GF-D8 (cell line): ENCODE measurements around the gene GMEB2.
"Not testable (repeated sequence)": the region's sequence is repeated elsewhere in the genome, so short reads cannot be mapped to it uniquely, and the experiment has no call there.

ENCODE experiments used
- DNase-seq: peaks from one replicate; lab custom pipeline; 2025; lab: John Stamatoyannopoulos, UW

The GMEB2 gene

GRCh38 chr20:63657260-63657936, 30.5 kb upstream of the GMEB2 start:
- DNase-seq = peak; percentile 52

- no peak for DNase-seq
These were observed 29.6 kb upstream of the GMEB2 start for GRCh38 chr20:63656451-63656850.

- no peak for DNase-seq
These were observed 28.3 kb upstream of the GMEB2 start for GRCh38 chr20:63655249-63655648.

GRCh38 chr20:63653974-63654668, 27.2 kb upstream of the GMEB2 start:
- DNase-seq = no peak

GRCh38 chr20:63653041-63653973, 26.4 kb upstream of the GMEB2 start, which contains the start of gene STMN3:
TSS of gene STMN3 (minus strand) at chr20:63653424. CDS start at chr20:63653345, 79 bp downstream.
- peak; percentile 77 for DNase-seq

- no peak for DNase-seq
These were observed 25.5 kb upstream of the GMEB2 start for GRCh38 chr20:63652192-63652980.

GRCh38 chr20:63651942-63652191, 25.0 kb upstream of the GMEB2 start:
- no peak for DNase-seq

GRCh38 chr20:63650486-63650885, 23.6 kb upstream of the GMEB2 start:
- DNase-seq = not testable (repeated sequence)

- DNase-seq = no peak
These were observed 22.1 kb upstream of the GMEB2 start for GRCh38 chr20:63648895-63649589.

GRCh38 chr20:63648190-63648589, 21.3 kb upstream of the GMEB2 start:
- no peak for DNase-seq

- no peak for DNase-seq
These were observed 18.3 kb upstream of the GMEB2 start for GRCh38 chr20:63645218-63645617.

GRCh38 chr20:63643946-63644345, 17.0 kb upstream of the GMEB2 start:
- no peak for DNase-seq

- DNase-seq = no peak
These were observed 16.6 kb upstream of the GMEB2 start for GRCh38 chr20:63643499-63643898.

GRCh38 chr20:63642527-63643247, 15.8 kb upstream of the GMEB2 start:
- DNase-seq = no peak

- no peak for DNase-seq
These were observed 15.1 kb upstream of the GMEB2 start for GRCh38 chr20:63641792-63642523.

- DNase-seq = no peak
These were observed 14.4 kb upstream of the GMEB2 start for GRCh38 chr20:63641146-63641791.

- DNase-seq = not testable (repeated sequence)
These were observed 13.8 kb upstream of the GMEB2 start for GRCh38 chr20:63640686-63641085.

GRCh38 chr20:63640086-63640485, 13.2 kb upstream of the GMEB2 start:
- DNase-seq = no peak
